Hematopoietic multipotent progenitor cell (in vitro differentiated cells): ENCODE measurements around the gene OR52N2. TPM values are rescaled to one million over a fixed set of nuclear protein-coding genes. Genes with fewer than 3 reads are reported as not detected.

Source experiments
- total RNA-seq: library from RNA; depleted of rRNA; stranded (reverse); fragments of >200 nt; gene quantifications from one replicate; pipeline ENCODE4 v1.2.3, GENCODE V29; 2012

OR52N2 gene
- total RNA-seq, 1 donor, result 1.1 TPM

Other genes starting within 250 kb of the OR52N2 start
- under 0.01 TPM for gene OR52B6, start 228.0 kb upstream of the OR52N2 start, total RNA-seq
- gene TRIM6, start 212.3 kb upstream of the OR52N2 start, total RNA-seq, result 2.4 TPM
- 12.7 TPM for gene TRIM34, start 183.9 kb upstream of the OR52N2 start, total RNA-seq
- gene TRIM5, start 123.8 kb upstream of the OR52N2 start, total RNA-seq, result 25.9 TPM
- gene TRIM22, start 119.1 kb upstream of the OR52N2 start, total RNA-seq, result 74.6 TPM
- gene OR56B1, start 72.5 kb upstream of the OR52N2 start, total RNA-seq, result 0.27 TPM
- gene OR52N4, start 54.7 kb upstream of the OR52N2 start, total RNA-seq, result 1.3 TPM
- gene OR52N5, start 25.6 kb upstream of the OR52N2 start, total RNA-seq, result 0.81 TPM
- gene OR52N1, start 17.7 kb upstream of the OR52N2 start, total RNA-seq, result 0.54 TPM
- gene OR52E6, start 33.0 kb downstream of the OR52N2 start, total RNA-seq, result not detected
- not detected for gene OR52E8, start 48.8 kb downstream of the OR52N2 start, total RNA-seq
- not detected for gene OR52E4, start 71.7 kb downstream of the OR52N2 start, total RNA-seq
- not detected for gene OR52E5, start 84.3 kb downstream of the OR52N2 start, total RNA-seq
- not detected for gene OR56A3, start 133.3 kb downstream of the OR52N2 start, total RNA-seq
- not detected for gene OR56A5, start 159.6 kb downstream of the OR52N2 start, total RNA-seq
- not detected for gene OR52L1, start 178.1 kb downstream of the OR52N2 start, total RNA-seq
- gene OR56A4, start 198.0 kb downstream of the OR52N2 start, total RNA-seq, result not detected
- gene OR56A1, start 221.8 kb downstream of the OR52N2 start, total RNA-seq, result not detected